Measurements from ENCODE around the gene ATOSA. TPM values are rescaled to one million over a fixed set of nuclear protein-coding genes. Genes with fewer than 3 reads are reported as not detected.

The ATOSA gene
- total and polyA plus RNA-seq, 2 of the 13 experiments (the other 11 are each of a cell fraction or from before 2014, with no cell fraction given), result 6.6 to 16.3 TPM

DNA sequence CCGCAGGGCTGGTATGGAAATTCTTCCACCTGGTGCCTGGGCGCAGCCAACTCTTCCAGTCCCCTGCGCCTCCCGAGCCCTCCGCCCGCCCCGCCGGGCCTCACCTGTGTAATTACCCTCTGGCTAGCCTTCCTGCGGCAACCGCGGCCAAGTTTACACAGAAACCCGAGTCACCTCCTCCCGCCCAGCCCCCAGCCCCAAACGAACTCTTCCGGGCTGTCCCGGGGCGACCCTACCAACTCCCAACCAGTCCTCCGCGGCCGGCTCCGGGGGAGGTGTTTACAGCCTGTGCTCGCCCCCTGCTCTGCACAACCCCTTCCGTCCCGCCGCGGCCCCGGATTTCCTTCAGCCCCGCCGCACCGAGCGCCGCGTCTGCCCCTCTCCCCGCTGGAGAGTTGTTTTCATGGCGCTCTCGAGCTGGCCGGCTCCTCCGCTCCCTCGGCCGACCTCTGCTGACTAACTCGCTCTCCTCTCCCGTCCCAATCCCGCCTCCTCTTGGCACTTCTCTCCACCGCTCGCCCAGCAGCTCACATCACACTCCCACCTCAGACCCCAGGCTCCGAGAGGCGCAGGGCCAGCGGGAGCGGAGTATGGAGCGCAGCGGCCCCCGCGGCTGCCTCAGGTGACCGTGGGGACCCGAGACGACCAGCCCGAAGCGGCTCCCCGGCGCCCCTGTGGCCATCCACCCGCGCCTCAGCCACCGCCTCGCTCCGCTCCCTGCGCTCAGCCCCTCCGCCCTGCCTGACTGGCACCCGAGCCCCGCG, 538 bp downstream of the ATOSA start (continued):
- TF ChIP-seq, protein P1, sequence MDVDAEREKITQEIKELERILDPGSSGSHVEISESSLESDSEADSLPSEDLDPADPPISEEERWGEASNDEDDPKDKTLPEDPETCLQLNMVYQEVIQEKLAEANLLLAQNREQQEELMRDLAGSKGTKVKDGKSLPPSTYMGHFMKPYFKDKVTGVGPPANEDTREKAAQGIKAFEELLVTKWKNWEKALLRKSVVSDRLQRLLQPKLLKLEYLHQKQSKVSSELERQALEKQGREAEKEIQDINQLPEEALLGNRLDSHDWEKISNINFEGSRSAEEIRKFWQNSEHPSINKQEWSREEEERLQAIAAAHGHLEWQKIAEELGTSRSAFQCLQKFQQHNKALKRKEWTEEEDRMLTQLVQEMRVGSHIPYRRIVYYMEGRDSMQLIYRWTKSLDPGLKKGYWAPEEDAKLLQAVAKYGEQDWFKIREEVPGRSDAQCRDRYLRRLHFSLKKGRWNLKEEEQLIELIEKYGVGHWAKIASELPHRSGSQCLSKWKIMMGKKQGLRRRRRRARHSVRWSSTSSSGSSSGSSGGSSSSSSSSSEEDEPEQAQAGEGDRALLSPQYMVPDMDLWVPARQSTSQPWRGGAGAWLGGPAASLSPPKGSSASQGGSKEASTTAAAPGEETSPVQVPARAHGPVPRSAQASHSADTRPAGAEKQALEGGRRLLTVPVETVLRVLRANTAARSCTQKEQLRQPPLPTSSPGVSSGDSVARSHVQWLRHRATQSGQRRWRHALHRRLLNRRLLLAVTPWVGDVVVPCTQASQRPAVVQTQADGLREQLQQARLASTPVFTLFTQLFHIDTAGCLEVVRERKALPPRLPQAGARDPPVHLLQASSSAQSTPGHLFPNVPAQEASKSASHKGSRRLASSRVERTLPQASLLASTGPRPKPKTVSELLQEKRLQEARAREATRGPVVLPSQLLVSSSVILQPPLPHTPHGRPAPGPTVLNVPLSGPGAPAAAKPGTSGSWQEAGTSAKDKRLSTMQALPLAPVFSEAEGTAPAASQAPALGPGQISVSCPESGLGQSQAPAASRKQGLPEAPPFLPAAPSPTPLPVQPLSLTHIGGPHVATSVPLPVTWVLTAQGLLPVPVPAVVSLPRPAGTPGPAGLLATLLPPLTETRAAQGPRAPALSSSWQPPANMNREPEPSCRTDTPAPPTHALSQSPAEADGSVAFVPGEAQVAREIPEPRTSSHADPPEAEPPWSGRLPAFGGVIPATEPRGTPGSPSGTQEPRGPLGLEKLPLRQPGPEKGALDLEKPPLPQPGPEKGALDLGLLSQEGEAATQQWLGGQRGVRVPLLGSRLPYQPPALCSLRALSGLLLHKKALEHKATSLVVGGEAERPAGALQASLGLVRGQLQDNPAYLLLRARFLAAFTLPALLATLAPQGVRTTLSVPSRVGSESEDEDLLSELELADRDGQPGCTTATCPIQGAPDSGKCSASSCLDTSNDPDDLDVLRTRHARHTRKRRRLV (CRISPR knock-in tag; IDR thresholded peaks at IDR 0.05), result no peak
- 0 out of 2 replicates have a peak, but pooled peaks have one; percentile 8 for TF ChIP-seq GATAD1 (CRISPR knock-in tag; IDR thresholded peaks at IDR 0.05)
- TF ChIP-seq HIVEP1 (CRISPR knock-in tag; IDR thresholded peaks at IDR 0.05), result peak; percentile 84
- TF ChIP-seq, protein P2, sequence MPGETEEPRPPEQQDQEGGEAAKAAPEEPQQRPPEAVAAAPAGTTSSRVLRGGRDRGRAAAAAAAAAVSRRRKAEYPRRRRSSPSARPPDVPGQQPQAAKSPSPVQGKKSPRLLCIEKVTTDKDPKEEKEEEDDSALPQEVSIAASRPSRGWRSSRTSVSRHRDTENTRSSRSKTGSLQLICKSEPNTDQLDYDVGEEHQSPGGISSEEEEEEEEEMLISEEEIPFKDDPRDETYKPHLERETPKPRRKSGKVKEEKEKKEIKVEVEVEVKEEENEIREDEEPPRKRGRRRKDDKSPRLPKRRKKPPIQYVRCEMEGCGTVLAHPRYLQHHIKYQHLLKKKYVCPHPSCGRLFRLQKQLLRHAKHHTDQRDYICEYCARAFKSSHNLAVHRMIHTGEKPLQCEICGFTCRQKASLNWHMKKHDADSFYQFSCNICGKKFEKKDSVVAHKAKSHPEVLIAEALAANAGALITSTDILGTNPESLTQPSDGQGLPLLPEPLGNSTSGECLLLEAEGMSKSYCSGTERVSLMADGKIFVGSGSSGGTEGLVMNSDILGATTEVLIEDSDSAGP (CRISPR knock-in tag; IDR thresholded peaks at IDR 0.05; ENCODE audit: borderline replicate concordance), result peak; percentile 64; the same call in 1 of the 2 replicates
- TF ChIP-seq ADNP (CRISPR knock-in tag; IDR thresholded peaks at IDR 0.05), result no peak
- TF ChIP-seq ZNF720 (CRISPR knock-in tag; IDR thresholded peaks at IDR 0.05), result no peak
- TF ChIP-seq ZNF674 (CRISPR knock-in tag; IDR thresholded peaks at IDR 0.05; ENCODE audit: low read depth), result no peak
- TF ChIP-seq ZNF354B (CRISPR knock-in tag; IDR thresholded peaks at IDR 0.05), result no peak
- no peak; the same call in 1 of the 2 replicates for TF ChIP-seq ZBTB20 (CRISPR knock-in tag; IDR thresholded peaks at IDR 0.05; ENCODE audit: borderline replicate concordance, low read depth)
- TF ChIP-seq, protein P3, sequence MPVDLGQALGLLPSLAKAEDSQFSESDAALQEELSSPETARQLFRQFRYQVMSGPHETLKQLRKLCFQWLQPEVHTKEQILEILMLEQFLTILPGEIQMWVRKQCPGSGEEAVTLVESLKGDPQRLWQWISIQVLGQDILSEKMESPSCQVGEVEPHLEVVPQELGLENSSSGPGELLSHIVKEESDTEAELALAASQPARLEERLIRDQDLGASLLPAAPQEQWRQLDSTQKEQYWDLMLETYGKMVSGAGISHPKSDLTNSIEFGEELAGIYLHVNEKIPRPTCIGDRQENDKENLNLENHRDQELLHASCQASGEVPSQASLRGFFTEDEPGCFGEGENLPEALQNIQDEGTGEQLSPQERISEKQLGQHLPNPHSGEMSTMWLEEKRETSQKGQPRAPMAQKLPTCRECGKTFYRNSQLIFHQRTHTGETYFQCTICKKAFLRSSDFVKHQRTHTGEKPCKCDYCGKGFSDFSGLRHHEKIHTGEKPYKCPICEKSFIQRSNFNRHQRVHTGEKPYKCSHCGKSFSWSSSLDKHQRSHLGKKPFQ (CRISPR knock-in tag; IDR thresholded peaks at IDR 0.05; ENCODE audit: insufficient replicate concordance), result no peak
- no peak for TF ChIP-seq ARHGAP35 (CRISPR knock-in tag; IDR thresholded peaks at IDR 0.05; ENCODE audit: borderline replicate concordance)
- TF ChIP-seq ZNF572 (CRISPR knock-in tag; IDR thresholded peaks at IDR 0.05), result no peak
- no peak for TF ChIP-seq ESRRA (CRISPR knock-in tag; IDR thresholded peaks at IDR 0.05; ENCODE audit: low read depth)
- TF ChIP-seq MEF2D (CRISPR knock-in tag; IDR thresholded peaks at IDR 0.05), result peak; percentile 84
- no peak for TF ChIP-seq HCFC1 (IDR thresholded peaks at IDR 0.05; ENCODE audit: low read depth, low read length)
- peak; percentile 76 for TF ChIP-seq ZNF430 (CRISPR knock-in tag; IDR thresholded peaks at IDR 0.05)
- no peak for TF ChIP-seq JUNB (CRISPR knock-in tag; IDR thresholded peaks at IDR 0.05; ENCODE audit: borderline replicate concordance)
- TF ChIP-seq BRCA1 (CRISPR knock-in tag; IDR thresholded peaks at IDR 0.05), result no peak
- TF ChIP-seq, protein P4, sequence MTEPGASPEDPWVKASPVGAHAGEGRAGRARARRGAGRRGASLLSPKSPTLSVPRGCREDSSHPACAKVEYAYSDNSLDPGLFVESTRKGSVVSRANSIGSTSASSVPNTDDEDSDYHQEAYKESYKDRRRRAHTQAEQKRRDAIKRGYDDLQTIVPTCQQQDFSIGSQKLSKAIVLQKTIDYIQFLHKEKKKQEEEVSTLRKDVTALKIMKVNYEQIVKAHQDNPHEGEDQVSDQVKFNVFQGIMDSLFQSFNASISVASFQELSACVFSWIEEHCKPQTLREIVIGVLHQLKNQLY (CRISPR knock-in tag; IDR thresholded peaks at IDR 0.05), result no peak
- 0 out of 2 replicates have a peak, but pooled peaks have one; percentile 9 for TF ChIP-seq TOPORS (CRISPR knock-in tag; IDR thresholded peaks at IDR 0.05)
- peak; percentile 47; the same call in 1 of the 2 replicates for TF ChIP-seq SALL2 (CRISPR knock-in tag; IDR thresholded peaks at IDR 0.05)
- no peak for TF ChIP-seq ZNF713 (CRISPR knock-in tag; IDR thresholded peaks at IDR 0.05)

All from HepG2 (cell line).